Gastroesophageal sphincter (tissue), 3 donors: ENCODE measurements around the gene TBL3.

Source experiments
- CTCF ChIP-seq, 4 experiments: fragments of 200-600 bp in 2 of 4; fragments of 450-650 bp in 2 of 4; sonication (generic) in 1 of 4; IDR thresholded peaks; one replicate each; pipeline ENCODE4 v1.5.1; 2017 to 2019; ENCODE audit warnings: antibody characterized with exemption in 4 of 4, mild to moderate bottlenecking in 2 of 4, moderate library complexity in 2 of 4
- EP300 ChIP-seq: sonication (generic); formaldehyde crosslinking; IDR thresholded peaks from one replicate; pipeline ENCODE4 v1.6.1; 2017; ENCODE audit warnings: antibody characterized with exemption, mild to moderate bottlenecking
- POLR2A ChIP-seq, 2 donors: fragments of 450-650 bp; IDR thresholded peaks; one replicate each; pipeline ENCODE4 v1.6.1; 2017; ENCODE audit warnings: antibody characterized with exemption in 2 of 2, mild to moderate bottlenecking in 2 of 2, moderate library complexity in 1 of 2
- POLR2AphosphoS5 ChIP-seq: sonication (generic); formaldehyde crosslinking; IDR thresholded peaks from one replicate; pipeline ENCODE4 v1.6.1; 2017; ENCODE audit warnings: antibody characterized with exemption

GRCh38 chr16:1953734-1954133, 18.1 kb upstream of the TBL3 start:
- TF ChIP-seq CTCF (IDR thresholded peaks at IDR 0.05) (no peak), POLR2AphosphoS5 (no peak), POLR2A (IDR thresholded peaks at IDR 0.05) (no peak), EP300 (no peak)
